Measurements from ENCODE around the gene SLC13A4. TPM values are rescaled to one million over a fixed set of nuclear protein-coding genes. Genes with fewer than 3 reads are reported as not detected.

Gene SLC13A4
- total and polyA plus RNA-seq, 2 of the 4 experiments (the other 2 are of a cell fraction) = 0.10 TPM; not detected in 1

- ChIA-PET CTCF (no interaction called here), POLR2A (ENCODE audit: unreplicated experiment) (no interaction called here)
- peak overlapping the region; percentile 69; the same call in 2 of the 3 replicates for H2BK15ac ChIP-seq (ENCODE audit: low read depth, low read length)
- H2BK20ac ChIP-seq (ENCODE audit: low read depth, low read length) = peak overlapping the region; percentile 75
- no CpG with 5 or more reads among the region's 2 CpGs for WGBS, 2 experiments (ENCODE audit: extremely low coverage in 2 of 2, insufficient read length in 1 of 2)
- H2BK5ac ChIP-seq (ENCODE audit: low read depth, low read length, poor library complexity, severe bottlenecking) = peak overlapping the region; percentile 17
- dilution Hi-C loops (cut with HindIII; ENCODE audit: low sequenced_read_pairs, unreplicated experiment) (no loop called here), in situ Hi-C loops (cut with MboI; ENCODE audit: low sequenced_read_pairs) (no loop called here), intact Hi-C loops (cut with micrococcal nuclease) (no loop called here)
- no peak for ATAC-seq (ENCODE audit: low read depth)
- H3K23ac ChIP-seq (ENCODE audit: low read depth, low read length) = peak overlapping the region; percentile 31; the same call in 1 of the 2 replicates
- H3K4me2 ChIP-seq (ENCODE audit: low read depth, low read length) = no peak overlapping the region
- H4K8ac ChIP-seq (ENCODE audit: low read depth in 2 of 2, low read length in 2 of 2) = peak overlapping the region in 1 of 2 experiments; percentile 39; a peak in 2 of 4 replicates
- H3K56ac ChIP-seq (ENCODE audit: extremely low read depth, insufficient read depth, low read length) = no peak overlapping the region
- H4K5ac ChIP-seq (ENCODE audit: low read depth, low read length) = peak overlapping the region; percentile 2; the same call in 1 of the 2 replicates
- H3K4ac ChIP-seq (ENCODE audit: low read depth, low read length) = peak overlapping the region; percentile 64
- no peak overlapping the region for H2AK9ac ChIP-seq (replicated peaks; ENCODE audit: low read depth, low read length, poor library complexity)
- H3K27me3 ChIP-seq (ENCODE audit: control insufficient read depth, insufficient read depth, low read length) = no peaks in the 10 kb centered on the region
- no peaks in the 10 kb centered on the region for H3K36me3 ChIP-seq (ENCODE audit: control insufficient read depth, insufficient read depth, low read length)
- H2BK120ac ChIP-seq (ENCODE audit: low read depth, low read length) = peak overlapping the region; percentile 82
- peaks cover 18% of the 10 kb centered on the region for H3K9me1 ChIP-seq (ENCODE audit: insufficient read depth, low read length)
- no TSS peak for BruUV-seq (replicated peaks)
- H4K91ac ChIP-seq (ENCODE audit: insufficient read depth, low read depth, low read length) = peak overlapping the region; percentile 34
- peak overlapping the region; percentile 27 for H2AK5ac ChIP-seq (ENCODE audit: low read depth, low read length)
- no peak overlapping the region for H3K27ac ChIP-seq (ENCODE audit: insufficient read depth, low read length)
- peaks cover 16% of the 10 kb centered on the region for H3K4me1 ChIP-seq (ENCODE audit: control insufficient read depth, insufficient read depth, low read length)
- peaks cover 4% of the 10 kb centered on the region; the same call in 1 of the 2 replicates for H3K9me3 ChIP-seq (ENCODE audit: control insufficient read depth, insufficient read depth, low read length)
- H3K14ac ChIP-seq (replicated peaks; ENCODE audit: low read depth, low read length) = peak overlapping the region; percentile 37; the same call in 1 of the 2 replicates
- no peak overlapping the region for H3K9ac ChIP-seq (ENCODE audit: low read depth, low read length)
- H3K79me1 ChIP-seq (ENCODE audit: low read depth in 1 of 2, low read length in 2 of 2) = 0 out of 4 replicates have a peak, but pooled peaks cover 0 to 3% of the 10 kb centered on the region in 2 experiments
- DNase-seq = no peak
- H2AFZ ChIP-seq (replicated peaks; ENCODE audit: low read length, poor library complexity) = peak overlapping the region; percentile 24
- no peaks in the 10 kb centered on the region for H4K20me1 ChIP-seq (ENCODE audit: insufficient read depth, low read length)
- no peak overlapping the region for H3K4me3 ChIP-seq (ENCODE audit: insufficient read depth, low read depth, low read length)
- H3K18ac ChIP-seq (ENCODE audit: low read depth, low read length) = no peak overlapping the region; the same call in 1 of the 2 replicates
- TF ChIP-seq NFE2L2 (IDR thresholded peaks at IDR 0.05; ENCODE audit: low read depth, low read length) (no peak), RFX5 (IDR thresholded peaks at IDR 0.05; ENCODE audit: low read depth, low read length) (no peak), RCOR1 (IDR thresholded peaks at IDR 0.05; ENCODE audit: insufficient replicate concordance, low read length) (no peak), BHLHE40 (IDR thresholded peaks at IDR 0.05; ENCODE audit: low read depth, low read length) (no peak), USF2 (IDR thresholded peaks at IDR 0.05; ENCODE audit: low read depth, low read length) (no peak), CTCF (conservative IDR thresholded peaks at IDR 0.05; ENCODE audit: low read depth, low read length) (no peak), MAFK (IDR thresholded peaks at IDR 0.05; ENCODE audit: low read depth, low read length) (no peak), CHD1 (IDR thresholded peaks at IDR 0.05; ENCODE audit: low read depth, low read length) (no peak)
These were observed 47.2 kb upstream of the SLC13A4 start for GRCh38 chr7:135775230-135775629.

Measured in IMR-90 (cell line).